T-helper 2 cell treated with Interferon-gamma antibody and Interleukin-4, amounts not matched to agents 5 μg/mL and 100 μg/mL, for 36 hours (primary cell): ENCODE measurements around the gene TTN.

Source experiments
- DNase-seq: peaks from one replicate; pipeline ENCODE4 v3.0.0; 2021; ENCODE audit warnings: low spot score
- H3K27ac Mint-ChIP-seq: one replicate; pipeline ENCODE4 v1.8.0; 2021; ENCODE audit warnings: mild to moderate bottlenecking, mixed read lengths
- H3K27me3 Mint-ChIP-seq: one replicate; pipeline ENCODE4 v1.8.0; 2021; ENCODE audit warnings: low read depth, mixed read lengths
- H3K36me3 Mint-ChIP-seq: one replicate; pipeline ENCODE4 v1.8.0; 2021; ENCODE audit warnings: low read depth, mixed read lengths
- H3K4me1 Mint-ChIP-seq: one replicate; pipeline ENCODE4 v1.8.0; 2021; ENCODE audit warnings: low read depth, mixed read lengths
- H3K4me3 Mint-ChIP-seq: one replicate; pipeline ENCODE4 v1.8.0; 2022; ENCODE audit warnings: mild to moderate bottlenecking, moderate library complexity, mixed read lengths
- H3K9me3 Mint-ChIP-seq: one replicate; pipeline ENCODE4 v1.8.0; 2021; ENCODE audit warnings: mixed read lengths

Gene TTN

DNA sequence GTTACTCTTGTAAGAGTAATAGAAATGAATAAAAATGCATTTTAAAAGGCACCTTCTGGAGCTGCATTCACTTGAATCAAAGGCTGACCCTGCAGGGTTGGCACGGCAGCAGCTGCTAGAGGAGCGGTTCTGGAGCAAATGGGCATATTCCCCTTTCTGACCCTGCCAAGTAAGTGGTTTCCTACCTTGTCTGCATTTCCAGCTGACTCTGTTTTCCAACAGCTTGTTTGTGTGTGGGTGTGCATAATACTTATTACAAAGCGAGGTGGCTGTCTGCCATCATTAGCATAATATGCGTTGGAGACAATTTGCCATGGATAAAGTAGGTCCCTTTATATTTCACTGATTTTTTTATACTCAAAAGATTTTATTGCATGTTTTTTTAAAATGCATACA lies 21.3 kb upstream of the TTN start:
- Mint-ChIP-seq H3K27me3 (no peaks in the 10 kb centered on the region), H3K4me3 (no peak overlapping the region), H3K4me1 (peaks cover 4% of the 10 kb centered on the region), H3K27ac (no peak overlapping the region), H3K36me3 (peaks cover 12% of the 10 kb centered on the region), H3K9me3 (no peaks in the 10 kb centered on the region)
- DNase-seq = no peak

DNA sequence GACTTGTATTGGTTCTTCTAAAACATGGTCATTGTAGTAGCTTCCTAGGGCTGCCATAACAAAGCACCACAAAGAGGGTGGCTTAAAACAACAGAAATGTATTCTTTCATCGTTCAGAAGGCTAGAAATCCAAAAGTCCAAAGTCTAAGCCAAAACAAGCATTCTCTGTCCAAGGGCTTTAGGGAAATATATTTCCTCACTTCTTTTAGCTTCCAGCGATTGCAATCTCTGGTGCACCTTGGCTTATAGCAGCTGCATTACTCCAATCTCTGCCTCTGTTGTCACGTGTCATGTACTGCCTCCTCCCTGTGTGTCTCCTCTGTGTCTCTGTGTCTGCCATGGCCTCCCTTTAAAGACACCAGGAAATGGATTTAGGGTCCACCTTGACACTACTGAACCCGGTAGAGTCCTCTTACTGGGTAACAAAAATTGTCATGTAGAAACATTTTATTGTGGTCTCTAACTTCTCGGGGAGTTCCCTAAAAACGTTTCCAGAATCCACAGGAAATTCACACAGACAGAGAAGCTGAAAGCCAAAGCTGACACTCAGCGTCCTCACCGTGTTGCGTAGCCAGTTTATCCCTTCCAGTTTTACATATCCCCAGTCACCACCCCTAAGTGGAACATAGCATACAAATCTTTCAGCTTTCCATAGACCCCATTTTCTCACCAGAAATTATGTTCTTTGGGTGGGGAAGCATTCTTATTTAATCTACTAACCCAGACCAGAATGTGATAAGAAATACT lies 20.7 kb upstream of the TTN start:
- Mint-ChIP-seq H3K36me3 (peaks cover 10% of the 10 kb centered on the region), H3K27me3 (no peaks in the 10 kb centered on the region), H3K9me3 (no peaks in the 10 kb centered on the region), H3K4me1 (peaks cover 4% of the 10 kb centered on the region), H3K27ac (no peak overlapping the region), H3K4me3 (no peak overlapping the region)
- DNase-seq = no peak

DNA sequence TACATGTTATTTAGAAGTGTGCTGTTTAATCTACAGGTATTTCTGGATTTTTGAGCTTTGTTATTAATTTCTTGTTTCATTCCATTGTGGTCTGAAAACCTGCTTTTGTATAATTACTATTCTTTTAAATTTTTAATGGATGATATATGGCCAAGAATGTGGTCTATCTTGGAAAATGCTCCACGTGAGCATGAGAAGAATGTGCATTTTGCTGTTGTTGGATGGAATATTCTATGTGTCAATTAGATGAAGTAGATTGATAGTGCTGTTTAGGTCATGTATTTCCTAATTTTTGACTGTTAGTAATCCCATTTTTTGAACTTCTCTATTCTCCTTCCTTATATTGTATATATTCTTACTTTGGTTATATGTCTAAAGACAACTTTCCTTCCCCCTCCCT lies 19.9 kb upstream of the TTN start:
- Mint-ChIP-seq H3K27me3 (no peaks in the 10 kb centered on the region), H3K4me1 (peaks cover 4% of the 10 kb centered on the region), H3K27ac (no peak overlapping the region), H3K9me3 (no peaks in the 10 kb centered on the region), H3K4me3 (no peak overlapping the region), H3K36me3 (peaks cover 10% of the 10 kb centered on the region)
- DNase-seq = no peak

DNA sequence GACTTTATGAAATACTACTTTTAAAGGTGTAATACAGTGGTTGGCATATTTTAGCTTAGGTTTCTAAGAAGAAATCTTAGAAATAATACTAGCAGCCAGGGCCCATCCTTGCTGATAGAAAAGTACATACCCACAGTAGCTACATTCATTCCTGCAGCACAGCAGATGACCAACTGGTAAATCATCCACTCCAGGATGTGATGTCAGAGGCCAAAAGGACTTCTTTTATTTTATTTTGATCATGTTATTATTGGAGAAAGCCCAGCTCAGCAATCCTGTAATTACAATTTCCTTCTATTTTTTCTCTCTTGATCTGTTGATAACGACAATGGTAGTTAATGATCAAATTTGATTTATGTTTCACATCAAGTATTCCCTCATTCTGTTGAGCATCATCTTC lies 18.0 kb upstream of the TTN start:
- Mint-ChIP-seq H3K4me1 (peaks cover 8% of the 10 kb centered on the region), H3K36me3 (peaks cover 9% of the 10 kb centered on the region), H3K9me3 (no peaks in the 10 kb centered on the region), H3K27ac (no peak overlapping the region), H3K27me3 (no peaks in the 10 kb centered on the region), H3K4me3 (no peak overlapping the region)
- no peak for DNase-seq

DNA sequence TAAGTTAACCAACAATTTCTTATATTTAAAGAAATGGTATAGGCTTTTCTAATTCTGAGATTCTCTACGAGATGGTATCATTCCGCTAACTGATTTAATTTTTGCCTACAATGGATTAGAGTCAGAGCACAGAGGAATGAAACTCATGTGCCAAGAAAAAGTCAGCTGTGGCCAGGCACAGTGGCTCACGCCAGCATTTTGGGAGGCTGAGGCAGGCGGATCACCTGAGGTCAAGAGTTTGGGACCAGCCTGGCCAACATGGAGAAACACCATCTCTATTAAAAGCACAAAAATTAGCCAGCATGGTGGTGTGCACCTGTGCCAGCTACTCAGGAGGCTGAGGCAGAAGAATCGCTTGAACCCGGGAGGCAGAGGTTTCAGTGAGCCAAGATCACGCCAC lies 17.0 kb upstream of the TTN start:
- Mint-ChIP-seq H3K36me3 (peaks cover 8% of the 10 kb centered on the region), H3K4me1 (peaks cover 14% of the 10 kb centered on the region), H3K27ac (no peak overlapping the region), H3K27me3 (no peaks in the 10 kb centered on the region), H3K9me3 (no peaks in the 10 kb centered on the region), H3K4me3 (no peak overlapping the region)
- no peak for DNase-seq

DNA sequence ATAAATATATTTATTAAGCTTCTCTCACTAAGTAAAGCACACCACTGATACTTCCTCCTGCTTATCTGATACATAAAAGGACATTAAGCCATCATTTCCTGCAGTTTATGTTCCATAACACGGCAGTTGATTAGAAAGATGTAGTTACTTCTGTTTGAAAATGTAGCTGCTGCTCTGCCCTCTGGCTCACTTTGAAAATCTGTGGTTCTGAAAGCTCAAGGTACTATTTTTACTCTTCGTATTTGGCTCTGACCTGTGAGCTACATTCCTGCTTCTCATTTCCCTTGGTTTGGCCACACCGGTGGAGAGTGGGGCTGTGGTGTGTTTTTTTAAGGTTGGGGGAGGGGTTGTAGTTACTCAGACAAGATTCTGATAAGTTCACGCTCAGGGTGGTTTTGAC lies 12.8 kb upstream of the TTN start:
- Mint-ChIP-seq H3K27me3 (no peaks in the 10 kb centered on the region), H3K9me3 (no peaks in the 10 kb centered on the region), H3K4me3 (peak overlapping the region; percentile 78), H3K36me3 (peaks cover 4% of the 10 kb centered on the region), H3K4me1 (peaks cover 22% of the 10 kb centered on the region), H3K27ac (peak overlapping the region; percentile 93)
- peak; percentile 28 for DNase-seq

DNA sequence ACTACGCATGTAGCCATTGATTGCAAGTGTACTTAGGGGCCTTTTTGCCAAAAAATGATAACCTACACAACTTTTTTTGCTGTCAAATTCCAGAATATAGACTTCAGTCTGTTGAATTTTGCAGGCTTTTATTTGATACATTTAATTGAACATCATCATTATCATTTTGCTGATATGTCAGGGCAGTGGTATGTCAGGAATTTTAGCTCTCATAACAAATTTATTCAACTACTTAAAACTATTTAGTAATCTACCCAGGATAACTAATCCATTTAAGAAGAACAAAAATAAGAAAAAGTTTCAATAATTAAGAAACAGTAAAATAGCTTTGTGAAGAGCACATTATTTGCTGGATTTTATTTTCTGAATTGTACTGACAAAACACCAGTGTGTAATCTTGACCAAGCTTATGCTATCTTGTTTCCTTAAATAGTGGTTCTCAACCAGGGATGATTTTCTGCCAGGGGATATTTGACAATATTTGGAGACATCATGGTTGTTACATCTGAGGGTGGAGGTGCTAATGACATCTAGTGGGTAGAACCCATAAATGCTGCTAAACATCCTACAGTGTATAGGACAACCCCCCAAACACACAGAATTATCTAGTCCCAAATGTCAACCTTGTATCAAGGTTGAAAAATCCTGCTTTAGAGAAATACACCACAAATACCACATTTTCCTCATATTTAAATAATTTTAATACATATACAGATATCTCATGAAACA lies 12.1 kb upstream of the TTN start:
- no peak overlapping the region for H3K27ac Mint-ChIP-seq
- no peaks in the 10 kb centered on the region for H3K27me3 Mint-ChIP-seq
- DNase-seq = no peak
- no peaks in the 10 kb centered on the region for H3K9me3 Mint-ChIP-seq
- peaks cover 22% of the 10 kb centered on the region for H3K4me1 Mint-ChIP-seq
- H3K36me3 Mint-ChIP-seq = peaks cover 4% of the 10 kb centered on the region
- H3K4me3 Mint-ChIP-seq = no peak overlapping the region

DNA sequence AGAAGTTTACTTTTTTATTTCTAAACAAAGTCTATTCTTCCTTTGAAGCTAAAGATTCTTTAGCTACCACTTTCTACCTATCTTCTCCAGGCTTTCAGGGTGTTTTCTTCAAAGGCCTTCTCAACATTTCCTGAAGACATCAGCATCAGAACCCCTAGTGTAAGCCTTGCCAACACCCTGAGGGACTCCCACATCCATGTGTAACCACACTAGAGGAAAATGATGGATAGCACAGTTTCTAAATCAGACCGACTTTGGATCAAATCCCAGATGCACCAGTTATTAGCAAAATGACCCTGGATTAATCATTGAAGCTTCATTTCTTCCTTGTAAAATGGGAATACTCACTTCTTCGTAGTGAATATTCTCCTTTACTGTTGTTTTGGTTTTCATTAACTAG lies 4.7 kb upstream of the TTN start:
- H3K4me3 Mint-ChIP-seq = no peak overlapping the region
- H3K27ac Mint-ChIP-seq = no peak overlapping the region
- no peaks in the 10 kb centered on the region for H3K36me3 Mint-ChIP-seq
- no peaks in the 10 kb centered on the region for H3K27me3 Mint-ChIP-seq
- H3K9me3 Mint-ChIP-seq = no peaks in the 10 kb centered on the region
- DNase-seq = no peak
- no peaks in the 10 kb centered on the region for H3K4me1 Mint-ChIP-seq

DNA sequence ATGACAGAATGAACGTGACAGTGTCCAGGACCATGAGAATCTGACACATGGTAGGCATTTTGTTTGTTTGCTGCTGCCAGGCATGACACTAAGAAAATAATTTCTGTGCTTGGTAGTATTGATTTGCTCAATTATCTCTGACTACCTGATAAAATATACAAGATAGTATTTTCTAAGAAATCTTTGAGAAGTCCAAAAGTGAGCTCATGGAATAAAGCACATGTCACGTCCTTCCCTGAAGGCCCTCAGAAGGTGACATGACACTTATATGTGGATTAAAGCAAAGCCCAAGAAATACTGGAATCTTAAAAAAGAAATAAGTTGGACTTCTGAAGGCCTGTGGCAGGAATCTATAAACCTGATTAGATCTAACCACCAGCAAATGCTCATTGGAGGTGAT lies 3.8 kb upstream of the TTN start:
- DNase-seq = no peak
- H3K9me3 Mint-ChIP-seq = no peaks in the 10 kb centered on the region
- no peaks in the 10 kb centered on the region for H3K4me1 Mint-ChIP-seq
- no peak overlapping the region for H3K27ac Mint-ChIP-seq
- H3K27me3 Mint-ChIP-seq = no peaks in the 10 kb centered on the region
- H3K4me3 Mint-ChIP-seq = no peak overlapping the region
- no peaks in the 10 kb centered on the region for H3K36me3 Mint-ChIP-seq

DNA sequence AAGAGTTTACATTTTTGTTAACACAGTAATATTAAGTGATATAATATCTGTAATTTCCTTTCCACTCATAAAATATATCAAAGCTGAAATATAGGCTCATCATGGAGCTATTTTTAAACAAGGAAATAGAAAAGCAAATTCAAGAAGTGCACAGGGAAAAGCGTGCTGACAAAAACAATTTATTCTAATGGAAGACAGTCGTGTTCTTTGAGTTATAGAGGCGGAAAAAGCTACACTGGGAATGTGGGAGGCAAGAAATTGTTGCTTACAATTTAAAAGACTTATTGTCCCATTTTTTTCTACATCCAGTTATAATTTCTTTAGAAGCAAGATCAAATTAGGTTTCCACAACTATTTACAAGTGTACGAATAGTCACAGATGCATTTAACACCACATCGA lies 3.2 kb upstream of the TTN start:
- Mint-ChIP-seq H3K4me1 (no peaks in the 10 kb centered on the region), H3K27me3 (no peaks in the 10 kb centered on the region), H3K36me3 (no peaks in the 10 kb centered on the region), H3K9me3 (no peaks in the 10 kb centered on the region), H3K4me3 (no peak overlapping the region), H3K27ac (no peak overlapping the region)
- no peak for DNase-seq

DNA sequence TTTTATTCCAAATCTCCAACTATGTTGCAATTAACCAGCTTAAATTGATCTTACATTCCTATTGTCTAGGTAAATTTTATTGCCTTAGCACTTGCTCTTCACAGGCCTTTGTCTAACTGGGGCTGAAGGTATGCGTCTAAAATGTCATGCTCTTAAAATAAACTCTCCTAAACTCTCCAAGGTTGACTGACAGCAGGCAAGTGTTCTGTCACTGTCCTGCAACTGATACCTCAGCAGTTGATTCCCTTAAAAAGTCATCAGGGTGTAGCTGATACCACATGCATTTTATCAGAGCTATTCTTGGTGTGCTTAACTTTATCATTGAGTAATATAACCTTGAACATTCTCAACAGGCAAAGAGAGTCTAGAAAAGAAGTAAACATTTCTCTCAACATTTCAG lies 680 bp downstream of the TTN start:
- DNase-seq = no peak
- no peaks in the 10 kb centered on the region for H3K4me1 Mint-ChIP-seq
- no peaks in the 10 kb centered on the region for H3K9me3 Mint-ChIP-seq
- H3K27ac Mint-ChIP-seq = no peak overlapping the region
- no peaks in the 10 kb centered on the region for H3K27me3 Mint-ChIP-seq
- no peak overlapping the region for H3K4me3 Mint-ChIP-seq
- H3K36me3 Mint-ChIP-seq = no peaks in the 10 kb centered on the region

DNA sequence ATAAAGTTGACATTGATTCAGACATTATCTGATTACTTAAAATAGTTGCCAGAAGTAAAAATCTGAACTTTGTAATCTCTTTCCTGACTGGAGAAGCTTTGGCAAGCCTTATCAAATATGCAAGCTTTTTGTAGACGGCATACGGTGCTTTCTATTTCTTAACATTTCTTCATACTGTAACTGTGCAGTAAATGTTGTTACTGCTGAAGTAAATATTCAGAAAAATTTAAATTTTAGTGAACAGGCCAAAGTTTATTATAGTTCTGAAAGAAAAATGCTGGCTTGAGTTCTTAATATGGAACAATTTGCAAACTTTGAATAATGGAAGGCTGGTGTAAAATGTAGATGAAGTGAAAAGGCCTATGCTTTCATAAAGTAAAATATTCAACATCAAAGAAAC lies 1.8 kb downstream of the TTN start:
- Mint-ChIP-seq H3K4me3 (no peak overlapping the region), H3K27ac (no peak overlapping the region), H3K9me3 (no peaks in the 10 kb centered on the region), H3K36me3 (no peaks in the 10 kb centered on the region), H3K4me1 (no peaks in the 10 kb centered on the region), H3K27me3 (no peaks in the 10 kb centered on the region)
- DNase-seq = no peak

DNA sequence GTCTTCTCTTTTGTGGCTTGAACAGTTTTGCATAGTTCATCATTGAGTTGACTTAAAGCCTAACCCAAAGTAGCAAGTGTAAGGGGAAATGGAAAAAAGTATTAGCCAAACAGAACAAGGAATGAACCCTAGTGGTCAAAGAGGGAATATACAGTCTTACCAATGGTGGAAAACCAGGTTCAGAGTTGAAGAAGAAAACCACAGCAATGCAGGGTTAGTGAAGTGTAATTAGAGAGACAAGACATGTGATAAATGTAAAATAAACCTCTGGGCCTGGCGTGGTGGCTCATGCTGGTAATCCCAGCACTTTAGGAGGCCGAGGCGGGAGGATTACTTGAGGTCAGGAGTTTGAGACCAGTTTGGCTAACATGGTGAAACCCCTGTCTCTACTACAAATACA lies 2.4 kb downstream of the TTN start:
- DNase-seq = no peak
- no peaks in the 10 kb centered on the region for H3K9me3 Mint-ChIP-seq
- no peaks in the 10 kb centered on the region for H3K4me1 Mint-ChIP-seq
- no peaks in the 10 kb centered on the region for H3K36me3 Mint-ChIP-seq
- no peak overlapping the region for H3K27ac Mint-ChIP-seq
- no peak overlapping the region for H3K4me3 Mint-ChIP-seq
- H3K27me3 Mint-ChIP-seq = no peaks in the 10 kb centered on the region

DNA sequence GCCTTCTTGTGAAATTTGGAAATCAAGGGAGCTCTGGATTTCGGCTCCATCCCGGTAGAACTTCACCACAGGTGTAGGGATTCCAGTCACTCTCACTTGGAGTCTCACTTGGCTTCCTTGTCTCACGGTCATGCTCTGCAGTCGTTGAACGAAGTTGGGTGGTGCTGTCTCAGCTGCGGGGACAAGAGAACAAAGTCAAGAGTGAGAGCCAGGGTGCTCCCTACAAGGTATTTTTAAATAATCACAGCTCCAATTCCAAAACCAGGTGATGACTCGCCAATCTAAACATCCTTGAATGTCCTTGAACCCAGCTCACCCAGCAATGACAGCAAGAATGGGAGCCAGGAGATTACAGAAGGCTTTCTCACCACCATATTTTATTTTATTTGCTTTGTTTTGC lies 6.7 kb downstream of the TTN start:
- DNase-seq = no peak
- Mint-ChIP-seq H3K27me3 (no peaks in the 10 kb centered on the region), H3K9me3 (no peaks in the 10 kb centered on the region), H3K4me3 (no peak overlapping the region), H3K27ac (no peak overlapping the region), H3K36me3 (no peaks in the 10 kb centered on the region), H3K4me1 (no peaks in the 10 kb centered on the region)

DNA sequence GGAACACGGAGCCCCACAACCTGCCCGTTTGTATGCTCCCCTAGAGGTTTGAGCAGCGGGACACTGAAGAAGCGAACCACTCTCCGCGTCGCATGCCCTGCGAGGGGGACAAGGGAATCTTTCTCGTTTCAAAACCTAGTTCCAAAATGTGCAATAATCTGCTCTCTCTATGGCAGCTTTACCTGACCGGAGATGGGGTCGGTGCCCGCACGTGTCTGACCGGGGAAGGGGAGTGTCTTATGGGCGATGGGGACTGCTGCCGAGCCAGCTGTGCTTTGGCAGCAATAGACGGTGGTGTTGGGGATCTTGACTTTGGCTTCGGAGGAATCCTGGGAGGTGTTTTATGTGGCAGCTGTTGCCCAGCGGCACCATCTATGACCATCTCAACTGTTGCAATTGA lies 7.9 kb downstream of the TTN start:
- no peaks in the 10 kb centered on the region for H3K4me1 Mint-ChIP-seq
- no peaks in the 10 kb centered on the region for H3K27me3 Mint-ChIP-seq
- no peaks in the 10 kb centered on the region for H3K36me3 Mint-ChIP-seq
- H3K27ac Mint-ChIP-seq = no peak overlapping the region
- no peak for DNase-seq
- no peak overlapping the region for H3K4me3 Mint-ChIP-seq
- H3K9me3 Mint-ChIP-seq = no peaks in the 10 kb centered on the region
